ENCODE results near the gene GLOD5.

The GLOD5 gene

GRCh38 chrX:48798318-48798717, 36.8 kb downstream of the GLOD5 start:
- TF ChIP-seq CTCF (IDR thresholded peaks at IDR 0.05; ENCODE audit: control extremely low read depth, extremely low read depth, low read depth, missing control alignments) = no peak
- ChIA-PET CTCF (interaction anchor here (0.9 to 1.0 kb wide), 2 partner anchors 23 to 98 kb away, joined by 3 to 4 read pairs; no protein-coding TSS in a partner anchor), POLR2A (no interaction called here)
- no peak for DNase-seq (ENCODE audit: extremely low spot score)

- ChIA-PET CTCF (no interaction called here), POLR2A (no interaction called here)
- DNase-seq (ENCODE audit: extremely low spot score) = no peak
Observed at GRCh38 chrX:48800574-48801279, 39.2 kb downstream of the GLOD5 start.

GRCh38 chrX:48801280-48802088, 39.9 kb downstream of the GLOD5 start, which contains the start of gene HDAC6:
Gene HDAC6 (plus strand): TSS chrX:48802067. CDS start chrX:48802693, 626 bp downstream.
- peak; percentile 90 for DNase-seq (ENCODE audit: extremely low spot score)
- ChIA-PET CTCF (no interaction called here), POLR2A (interaction anchor here (0.6 to 0.7 kb wide), 2 partner anchors 43 to 110 kb away, joined by 3 read pairs; no protein-coding TSS in a partner anchor)
- TF ChIP-seq CTCF (IDR thresholded peaks at IDR 0.05; ENCODE audit: control extremely low read depth, extremely low read depth, low read depth, missing control alignments) = no peak

More at GRCh38 chrX:48800574-48801279, 39.2 kb downstream of the GLOD5 start:
- no peak for TF ChIP-seq CTCF (IDR thresholded peaks at IDR 0.05; ENCODE audit: control extremely low read depth, extremely low read depth, low read depth, missing control alignments)

GRCh38 chrX:48802089-48802904, 40.8 kb downstream of the GLOD5 start:
- TF ChIP-seq CTCF (IDR thresholded peaks at IDR 0.05; ENCODE audit: control extremely low read depth, extremely low read depth, low read depth, missing control alignments) = no peak
- CTCF ChIA-PET = no interaction called here
- DNase-seq (ENCODE audit: extremely low spot score) = peak; percentile 71
- POLR2A ChIA-PET = interaction anchor here (0.6 to 0.7 kb wide), 2 partner anchors 44 to 110 kb away, joined by 3 read pairs; no protein-coding TSS in a partner anchor

- ChIA-PET POLR2A (no interaction called here), CTCF (no interaction called here)
- no peak for DNase-seq (ENCODE audit: extremely low spot score)
- no peak for TF ChIP-seq CTCF (IDR thresholded peaks at IDR 0.05; ENCODE audit: control extremely low read depth, extremely low read depth, low read depth, missing control alignments)
Observed at GRCh38 chrX:48802905-48803200, 41.3 kb downstream of the GLOD5 start.

- no peak for TF ChIP-seq CTCF (IDR thresholded peaks at IDR 0.05; ENCODE audit: control extremely low read depth, extremely low read depth, low read depth, missing control alignments)
- POLR2A ChIA-PET = no interaction called here
- no peak for DNase-seq (ENCODE audit: extremely low spot score)
- CTCF ChIA-PET = interaction anchor here (1.0 to 1.7 kb wide), 3 partner anchors 20 to 158 kb away, joined by 3 to 4 read pairs (median 4); partner anchors contain the start of gene ERAS
Observed at GRCh38 chrX:48806081-48806480, 44.5 kb downstream of the GLOD5 start.
